ENCODE data around the gene ETV5.

ETV5 gene

DNA sequence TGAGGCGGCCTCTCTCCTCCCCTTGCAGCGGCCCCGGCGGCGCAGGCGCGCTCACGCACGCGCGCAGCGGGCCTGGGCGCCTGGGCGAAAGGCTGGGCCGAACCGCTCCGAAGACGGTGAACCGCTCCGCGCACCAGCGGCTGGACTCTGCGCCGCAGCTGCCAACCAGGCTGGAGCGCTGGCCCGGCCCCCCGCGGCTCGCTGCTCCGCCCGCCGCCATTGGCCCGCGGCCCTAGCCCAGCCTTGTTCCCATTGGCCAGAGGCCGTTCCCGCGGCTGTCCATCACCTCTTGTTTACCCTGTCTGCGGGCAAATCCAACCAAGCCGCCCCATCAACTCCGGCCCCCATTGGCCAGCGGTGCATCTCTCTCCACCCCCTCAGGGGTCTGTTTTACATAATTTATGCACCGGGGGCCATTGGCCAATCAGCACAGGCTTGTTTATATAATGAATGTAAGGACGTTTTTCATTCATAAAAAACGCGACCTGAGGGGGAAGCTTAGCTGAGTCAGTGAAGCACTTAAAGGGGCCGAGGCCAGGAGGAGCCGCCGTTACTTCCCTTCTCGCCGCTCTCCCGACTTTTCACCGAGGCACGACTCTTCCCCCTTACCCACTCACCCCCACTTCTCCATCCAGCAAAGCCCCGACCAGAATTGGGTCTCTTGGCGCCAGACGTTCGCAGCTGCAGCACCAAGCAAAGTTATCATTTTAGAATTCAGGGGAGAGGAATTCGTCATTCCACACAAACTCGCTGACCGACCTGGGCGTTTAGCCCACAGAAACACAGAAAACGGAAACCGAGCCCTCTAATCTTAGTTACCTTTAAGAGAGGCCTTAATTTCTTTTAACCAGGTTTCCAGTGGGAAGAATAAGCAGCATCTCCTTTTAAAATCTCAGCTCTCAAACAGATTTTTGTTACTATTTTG is at the start of gene ETV5:
Gene ETV5, minus strand, starts transcription at position 149 of the 925 bp plus-strand sequence. CDS start 3,221 bp downstream, outside the sequence.
- peak; percentile 99 for DNase-seq (ENCODE audit: low read depth, low spot score)

DNA sequence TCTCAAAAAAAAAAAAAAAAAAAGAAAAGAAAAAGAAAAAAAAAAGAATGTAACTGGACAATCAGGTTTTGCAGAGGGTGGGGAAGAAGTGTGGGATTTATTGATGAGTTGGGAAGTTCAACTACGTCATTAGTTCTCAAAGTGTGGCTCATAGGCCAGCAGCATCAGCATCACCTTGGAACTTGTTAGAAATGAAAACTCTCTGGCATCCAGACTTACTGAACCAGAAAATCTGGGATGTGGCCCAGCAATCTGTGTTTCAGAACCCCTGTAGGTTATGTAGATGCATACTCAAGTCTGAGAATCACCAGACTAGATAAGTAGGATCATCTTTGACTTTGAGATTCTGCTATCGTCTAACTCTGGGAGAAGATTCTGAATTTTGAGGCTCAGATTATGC is 45.8 kb upstream of the ETV5 start:
- no peak for DNase-seq (ENCODE audit: low read depth, low spot score)

DNA sequence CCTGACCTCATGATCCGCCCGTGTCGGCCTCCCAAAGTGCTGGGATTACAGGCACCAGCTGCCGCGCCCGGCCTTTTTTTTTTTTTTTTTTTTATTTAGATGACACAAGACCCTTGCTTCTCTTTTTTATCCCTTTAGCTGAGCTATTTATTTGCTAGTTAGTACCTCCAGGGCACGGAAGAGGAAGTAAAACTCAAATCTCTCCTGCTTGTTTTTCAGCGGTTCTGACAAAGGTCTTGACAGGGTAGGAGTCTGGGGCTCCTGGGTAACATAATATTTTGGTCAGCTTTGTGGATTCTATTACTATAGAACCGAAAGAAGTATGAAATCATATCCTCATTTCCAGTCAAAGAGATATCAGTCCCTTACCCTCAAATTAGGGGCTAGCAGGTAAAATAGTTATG is 44.0 kb upstream of the ETV5 start:
- no peak for DNase-seq (ENCODE audit: low read depth, low spot score)

GRCh38 chr3:186152361-186152798 is 43.5 kb upstream of the ETV5 start:
- no peak for DNase-seq (ENCODE audit: low read depth, low spot score)

DNA sequence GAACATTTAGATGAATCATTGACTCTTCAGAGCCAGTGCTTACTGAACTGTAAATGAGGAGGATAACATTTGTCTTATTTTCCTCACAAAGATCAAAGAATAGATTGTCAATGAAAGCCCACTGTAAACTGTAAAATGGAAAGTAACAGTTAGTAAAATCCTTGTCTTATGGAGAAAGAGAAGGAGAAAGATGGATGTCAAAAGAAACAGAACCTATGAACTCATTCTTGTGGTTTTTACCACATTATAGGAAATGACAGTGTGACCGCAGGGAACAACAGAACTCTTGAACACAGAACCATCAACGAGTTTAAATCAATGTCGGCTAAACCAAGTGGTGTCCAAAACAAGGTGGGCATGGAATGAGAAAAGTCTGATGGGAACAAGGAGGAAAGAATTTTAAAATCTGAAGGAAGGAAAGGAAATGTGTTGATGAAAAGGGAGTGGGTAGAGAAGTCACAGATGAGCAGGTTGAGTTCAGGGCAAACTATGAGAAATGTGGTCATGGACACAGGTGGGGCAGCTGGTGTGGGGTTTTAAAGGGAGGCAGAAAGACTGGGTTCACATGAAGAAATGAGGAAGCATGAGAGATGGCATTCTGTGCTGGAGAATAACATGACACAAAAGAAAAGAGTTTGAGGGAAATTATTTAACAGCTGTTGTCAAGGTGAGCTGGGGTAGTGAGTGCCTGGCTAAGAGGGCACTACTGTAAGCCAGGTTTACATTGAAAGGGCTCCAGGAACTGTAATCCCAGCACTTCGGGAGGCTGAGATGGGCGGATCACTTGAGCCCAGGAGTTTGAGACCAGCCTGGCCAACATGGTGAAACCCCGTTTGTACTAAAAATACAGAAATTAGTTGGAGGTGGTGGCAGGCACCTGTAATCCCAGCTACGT is 42.4 kb upstream of the ETV5 start:
- DNase-seq (ENCODE audit: low read depth, low spot score): no peak

- no peak for DNase-seq (ENCODE audit: low read depth, low spot score)
Observed at GRCh38 chr3:186150041-186150830, 41.3 kb upstream of the ETV5 start.

- DNase-seq (ENCODE audit: low read depth, low spot score): no peak
Observed at GRCh38 chr3:186149319-186149960, 40.6 kb upstream of the ETV5 start.

DNA sequence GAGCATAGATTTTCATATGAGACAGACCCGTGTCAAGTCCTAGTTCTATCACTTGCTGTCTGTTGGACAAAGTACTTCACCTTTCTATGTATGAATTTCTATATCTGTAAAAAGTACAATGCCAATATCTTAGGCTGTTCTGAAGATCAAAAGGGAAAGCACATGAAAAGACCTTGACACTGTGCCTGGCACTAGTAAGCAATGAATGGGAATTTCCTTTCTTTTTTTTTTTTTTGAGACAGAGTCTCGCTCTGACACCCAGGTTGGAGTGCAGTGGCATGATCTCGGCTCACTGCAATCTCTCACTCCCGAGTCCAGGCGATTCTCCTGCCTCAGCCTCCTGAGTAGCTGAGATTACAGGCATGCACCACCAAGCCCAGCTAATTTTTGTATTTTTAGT is 35.4 kb upstream of the ETV5 start:
- no peak for DNase-seq (ENCODE audit: low read depth, low spot score)

DNA sequence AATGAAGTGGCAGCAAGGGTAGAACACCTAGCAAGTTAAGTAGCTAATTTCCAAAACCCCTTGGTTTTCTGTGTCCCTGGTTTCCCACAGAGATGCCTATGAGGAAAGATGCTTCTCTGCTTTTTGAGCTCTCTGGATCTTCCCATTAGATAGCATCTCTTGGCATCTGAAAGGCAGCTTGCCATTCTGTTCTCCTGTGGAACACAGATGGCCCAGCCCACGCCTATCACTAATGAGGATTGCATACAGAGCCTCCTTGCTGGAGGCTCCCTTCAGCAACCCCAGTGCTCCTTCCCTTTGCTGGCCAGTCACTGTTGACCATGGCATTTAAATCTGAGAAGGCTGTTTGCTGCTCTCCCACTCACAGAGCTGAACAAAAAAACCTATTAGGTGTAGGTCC is 34.4 kb upstream of the ETV5 start:
- no peak for DNase-seq (ENCODE audit: low read depth, low spot score)

- DNase-seq (ENCODE audit: low read depth, low spot score): no peak
Observed at GRCh38 chr3:186142393-186142932, 33.6 kb upstream of the ETV5 start.

GRCh38 chr3:186141790-186142189 is 32.9 kb upstream of the ETV5 start:
- DNase-seq (ENCODE audit: low read depth, low spot score): no peak

- no peak for DNase-seq (ENCODE audit: low read depth, low spot score)
Observed at GRCh38 chr3:186138272-186138981, 29.5 kb upstream of the ETV5 start.

- no peak for DNase-seq (ENCODE audit: low read depth, low spot score)
Observed at GRCh38 chr3:186137051-186137685, 28.3 kb upstream of the ETV5 start.

DNA sequence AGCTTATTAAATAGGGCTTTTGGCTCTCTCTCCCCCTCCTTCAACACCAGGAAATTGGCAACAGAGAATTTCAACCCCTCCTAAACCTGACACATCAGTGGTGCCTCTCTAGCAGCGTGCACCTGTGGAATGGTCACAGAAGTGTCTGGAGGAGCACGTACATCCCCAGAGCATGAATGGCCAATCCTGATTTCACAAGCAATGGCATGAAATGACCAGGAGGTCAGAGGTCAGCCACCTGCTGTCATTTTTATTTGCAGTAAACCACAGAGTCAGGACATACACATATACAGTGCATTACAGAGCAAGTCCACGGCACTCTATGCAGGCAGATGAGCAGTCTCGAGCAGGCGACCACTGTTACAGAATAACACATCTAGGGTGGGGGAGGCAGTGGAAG is 25.1 kb upstream of the ETV5 start:
- no peak for DNase-seq (ENCODE audit: low read depth, low spot score)

DNA sequence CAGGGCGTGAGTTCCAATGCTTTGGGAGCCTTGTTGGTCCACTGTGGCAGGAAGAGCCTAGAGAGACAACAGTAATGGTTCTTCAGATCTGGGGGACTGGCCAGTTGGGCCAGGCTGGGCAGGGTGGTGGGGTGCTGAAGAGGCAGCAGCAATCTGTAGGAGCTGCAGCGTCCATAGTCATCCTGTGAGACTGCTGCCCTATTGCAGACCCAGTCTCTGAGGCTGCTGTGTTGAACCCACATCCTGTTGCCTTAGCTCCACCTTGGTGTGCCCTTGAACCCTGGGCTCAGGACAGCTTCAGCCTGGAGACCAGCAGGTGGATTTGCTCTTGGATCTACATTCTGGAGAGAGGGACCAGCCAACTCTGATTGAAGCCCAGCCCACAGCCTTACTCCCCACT is 23.6 kb upstream of the ETV5 start:
- DNase-seq (ENCODE audit: low read depth, low spot score): no peak

- no peak for DNase-seq (ENCODE audit: low read depth, low spot score)
Observed at GRCh38 chr3:186129206-186129605, 20.3 kb upstream of the ETV5 start.

- no peak for DNase-seq (ENCODE audit: low read depth, low spot score)
Observed at GRCh38 chr3:186128158-186128557, 19.3 kb upstream of the ETV5 start.

DNA sequence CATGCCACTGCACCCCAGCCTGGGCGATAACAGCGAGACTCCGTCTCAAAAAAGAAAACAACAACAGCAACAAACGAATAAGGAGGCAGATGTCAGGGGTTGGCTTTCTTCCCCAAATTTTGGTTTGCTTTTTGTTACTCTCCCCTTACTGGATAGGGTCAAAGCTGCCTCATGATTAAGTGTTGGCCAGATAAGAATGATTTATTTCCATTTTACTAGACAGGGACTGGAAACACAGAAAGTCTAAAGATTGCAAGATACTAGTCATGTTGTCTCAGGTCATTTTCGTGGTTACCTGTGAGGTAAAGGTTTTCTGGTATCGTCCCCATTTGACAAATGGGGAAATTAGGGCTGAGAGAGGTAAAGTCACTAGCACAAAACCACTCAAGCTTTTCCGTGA is 18.6 kb upstream of the ETV5 start:
- no peak for DNase-seq (ENCODE audit: low read depth, low spot score)

DNA sequence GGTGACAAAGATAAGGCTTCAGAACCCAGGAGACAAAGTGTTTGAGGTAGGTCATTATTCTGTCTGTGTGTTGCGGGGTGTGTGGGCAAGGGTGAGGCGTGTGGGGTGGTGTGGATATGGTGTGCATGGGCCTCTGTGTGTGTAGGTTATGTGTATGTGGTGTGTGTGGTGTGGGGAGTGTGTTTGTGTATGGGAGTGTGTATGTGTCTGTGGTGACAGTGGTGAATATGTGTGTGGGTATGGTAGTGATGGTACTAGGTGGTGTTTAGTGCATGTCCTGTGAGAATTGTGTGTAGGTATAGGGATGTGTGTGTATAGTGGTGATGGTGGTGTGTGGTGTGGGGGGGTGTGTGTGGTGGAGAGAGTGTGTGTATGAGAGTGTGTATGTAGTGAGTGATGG is 16.2 kb upstream of the ETV5 start:
- DNase-seq (ENCODE audit: low read depth, low spot score): no peak

DNA sequence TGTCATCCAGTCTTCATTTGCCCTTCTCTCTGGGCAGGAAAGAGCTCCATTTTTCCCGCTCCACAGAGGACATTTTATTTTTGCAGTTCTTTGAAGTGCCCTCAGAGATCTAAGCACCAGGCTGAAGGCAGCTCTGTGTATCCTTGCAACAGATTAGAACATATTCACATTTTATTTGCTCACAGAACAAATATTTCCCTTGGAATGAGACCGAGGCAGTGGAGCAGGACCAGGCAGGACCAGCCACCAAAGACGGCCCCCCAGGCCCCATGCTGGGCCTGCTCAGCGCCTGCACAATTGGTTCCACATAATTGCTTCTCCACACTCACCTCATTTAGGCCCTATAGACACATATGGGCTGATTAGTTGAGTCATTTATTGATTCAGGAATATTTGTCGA is 15.7 kb upstream of the ETV5 start:
- no peak for DNase-seq (ENCODE audit: low read depth, low spot score)
